ENCODE results near the gene BANP.

Gene BANP

DNA sequence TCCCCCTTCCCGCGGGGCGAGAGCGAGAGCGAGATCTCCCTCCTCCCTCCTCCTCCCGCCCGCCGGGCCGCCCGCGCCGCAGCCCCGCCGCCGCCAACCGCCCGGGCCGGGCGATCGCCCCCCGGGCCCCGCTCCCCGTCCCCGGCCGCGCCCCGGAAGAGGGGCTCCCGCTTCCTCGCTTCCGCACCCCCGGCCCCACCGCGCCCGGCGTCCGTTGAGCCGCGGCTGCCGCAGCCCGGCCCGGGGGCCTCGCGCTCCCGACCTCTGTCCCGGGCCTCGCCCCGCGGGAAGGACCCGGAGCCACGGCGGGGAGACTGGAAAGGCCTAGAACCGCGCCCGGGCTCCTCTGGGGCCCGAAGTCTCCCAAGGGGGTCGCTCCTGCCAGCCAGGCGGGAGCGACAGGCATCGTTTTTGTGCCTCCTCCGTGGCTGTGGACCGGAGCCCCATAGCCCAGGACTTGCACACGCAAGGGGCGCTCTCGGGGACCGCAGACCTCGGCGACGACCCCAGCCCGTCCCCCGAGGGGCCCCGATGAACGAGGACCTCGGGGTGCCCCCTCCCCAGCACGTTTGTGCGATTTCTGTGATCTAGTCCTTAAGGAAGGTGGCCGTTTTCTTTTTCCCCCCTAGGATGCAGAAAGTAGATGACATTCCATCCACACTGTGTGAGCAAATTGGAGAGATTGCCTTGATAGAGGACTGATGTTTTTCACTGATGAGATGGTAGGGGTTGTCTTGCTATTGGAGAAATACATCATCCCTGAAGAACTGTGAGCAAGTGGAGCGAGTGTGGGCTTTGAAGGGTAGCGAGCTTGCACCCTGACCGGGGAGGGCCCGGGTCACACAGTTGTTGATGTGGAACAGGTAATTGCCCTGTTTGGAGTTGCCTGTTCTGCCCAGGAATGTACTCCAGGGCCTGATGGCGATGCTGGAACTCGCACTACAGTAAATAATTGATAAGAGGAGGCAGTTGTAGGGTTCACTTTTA, 611 bp downstream of the BANP start:
- DNase-seq: peak; percentile 20

DNA sequence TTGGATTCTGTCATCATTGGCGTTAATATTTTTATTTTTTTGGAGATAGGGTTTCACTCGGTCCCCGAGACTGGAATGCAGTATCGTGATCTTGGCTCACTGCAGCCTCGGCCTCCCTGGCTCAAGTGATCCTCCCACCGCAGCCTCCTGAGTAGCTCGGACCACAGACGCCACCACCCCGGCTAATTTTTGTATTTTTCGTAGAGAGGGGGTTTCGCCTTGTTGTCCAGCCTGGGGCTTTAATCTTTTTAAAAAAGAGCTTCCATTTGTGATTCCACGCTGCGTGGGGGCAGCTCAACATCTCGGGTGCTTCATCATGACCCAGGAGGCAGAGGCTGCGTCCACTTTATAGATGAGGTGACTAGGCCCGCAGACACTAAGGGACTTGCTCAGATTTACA, 1.5 kb downstream of the BANP start:
- DNase-seq: no peak

DNA sequence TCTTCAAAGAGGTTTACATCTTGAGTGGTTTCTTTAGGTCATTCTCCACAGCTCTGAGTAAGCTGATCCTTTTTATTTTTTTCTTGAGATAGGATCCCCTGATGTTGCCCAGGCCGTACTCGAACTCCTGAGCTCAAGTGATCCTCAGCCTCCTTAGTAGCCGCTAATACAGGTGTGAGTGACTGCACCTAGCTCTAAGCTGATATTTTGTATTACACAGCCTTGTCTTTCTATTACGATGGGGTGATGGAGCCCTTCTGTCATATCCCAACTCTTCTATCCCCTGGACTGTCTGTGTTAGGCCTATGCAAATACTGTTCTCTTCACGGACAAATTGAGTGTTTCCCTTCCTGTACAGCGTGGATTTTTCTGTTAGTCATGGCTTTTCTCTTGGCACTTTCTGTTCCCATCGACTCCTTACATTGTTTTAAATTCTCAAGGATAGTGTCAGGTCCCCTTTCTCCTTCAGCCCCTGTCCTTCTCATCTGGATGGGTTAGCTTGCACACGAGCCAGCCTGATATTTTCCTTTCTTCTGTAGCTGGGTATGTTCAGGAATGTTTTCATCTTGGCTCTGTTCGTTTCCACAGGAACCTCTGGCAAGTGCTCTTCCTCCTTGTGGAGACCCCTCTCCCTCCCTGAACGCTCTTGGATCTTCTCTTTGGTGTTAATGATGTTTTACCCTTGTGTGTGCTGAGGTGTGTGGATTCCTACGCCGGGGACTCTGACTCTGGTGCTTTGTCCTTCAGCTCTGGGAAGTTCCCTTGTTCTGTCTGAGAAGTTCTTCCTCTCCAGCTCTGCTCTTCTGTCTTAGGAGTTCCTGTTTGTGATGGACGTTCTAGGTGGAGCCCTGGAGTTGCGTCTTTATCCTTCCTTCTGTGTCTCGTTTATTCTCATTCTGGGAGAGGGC, 2.3 kb downstream of the BANP start:
- DNase-seq: no peak

DNA sequence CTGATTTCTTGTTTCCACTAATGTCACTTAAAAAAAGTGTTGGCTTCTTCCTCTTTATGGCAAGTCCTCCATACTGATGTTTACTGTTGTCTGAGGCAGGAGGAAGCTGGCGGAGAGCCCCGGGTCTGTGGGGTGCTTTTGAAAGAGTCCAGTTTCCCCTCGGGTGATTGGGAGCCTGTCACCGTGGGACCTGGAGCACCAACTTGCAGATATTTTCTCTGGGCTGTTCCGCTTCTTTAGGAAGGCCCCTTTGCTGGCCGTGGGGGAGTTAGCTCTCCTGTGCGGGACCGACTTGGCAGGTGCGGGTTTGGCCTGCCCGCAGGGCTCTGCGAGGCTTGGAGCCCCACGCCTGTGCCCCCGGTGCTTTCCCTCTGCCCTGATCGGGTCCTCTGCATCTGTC, 3.1 kb downstream of the BANP start:
- DNase-seq: no peak

DNA sequence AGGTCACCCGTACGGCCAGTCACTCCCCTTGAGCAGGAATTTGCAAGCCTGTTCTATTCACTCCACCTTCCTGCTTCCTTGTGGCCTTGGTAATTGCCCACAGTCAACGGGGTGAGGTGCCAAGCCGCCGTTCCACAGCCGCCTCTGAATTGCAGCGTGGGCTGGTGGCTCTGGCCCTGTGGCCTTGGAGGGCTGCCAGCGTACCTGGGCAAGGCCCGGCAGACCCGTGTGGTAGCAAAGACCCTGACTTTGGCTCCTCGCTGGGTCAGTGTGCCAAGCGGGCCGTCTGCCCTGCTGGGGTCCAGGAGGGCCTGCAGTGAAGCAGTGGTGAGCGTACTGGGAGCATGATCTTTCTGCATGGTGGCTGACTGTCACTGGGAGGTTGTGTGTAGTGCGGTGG, 3.6 kb downstream of the BANP start:
- no peak for DNase-seq

DNA sequence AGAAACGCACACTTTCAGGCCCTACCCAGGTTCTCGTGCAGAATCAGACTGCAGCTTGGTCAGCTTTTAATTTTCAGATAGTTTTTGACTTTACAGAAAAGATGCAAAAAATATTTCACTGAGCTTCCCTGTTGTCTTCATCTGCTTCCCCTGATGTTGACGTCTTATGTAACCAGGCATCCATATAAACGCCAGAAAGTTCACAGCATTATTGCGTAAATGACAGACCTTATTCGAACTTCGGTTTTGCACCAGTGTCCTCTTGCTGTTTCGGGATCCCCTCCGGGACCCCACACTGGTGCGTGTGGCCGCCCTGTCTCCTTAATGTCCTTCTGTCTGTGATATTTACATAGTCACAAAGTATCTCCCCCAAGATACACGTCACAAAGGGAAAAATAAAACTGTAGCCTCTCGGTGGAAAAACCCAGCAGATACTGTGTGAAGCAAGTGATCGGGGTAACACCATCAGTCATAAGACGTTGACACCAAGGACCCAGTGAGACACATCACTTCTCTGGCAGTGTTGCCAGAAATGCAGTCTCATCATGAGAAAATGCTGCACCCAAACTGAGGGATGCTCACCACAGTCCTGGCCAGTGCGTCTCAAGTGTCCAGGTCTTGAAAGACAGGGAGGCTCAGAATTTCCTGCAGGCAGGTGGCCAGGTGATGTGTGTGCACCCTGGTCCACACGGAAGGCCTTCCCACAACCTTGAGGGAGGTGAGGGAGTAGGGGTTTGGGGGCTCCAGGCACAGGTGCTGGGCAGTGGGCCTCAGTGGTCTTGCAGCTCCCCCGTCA, 4.3 kb downstream of the BANP start:
- DNase-seq: peak; percentile 48

DNA sequence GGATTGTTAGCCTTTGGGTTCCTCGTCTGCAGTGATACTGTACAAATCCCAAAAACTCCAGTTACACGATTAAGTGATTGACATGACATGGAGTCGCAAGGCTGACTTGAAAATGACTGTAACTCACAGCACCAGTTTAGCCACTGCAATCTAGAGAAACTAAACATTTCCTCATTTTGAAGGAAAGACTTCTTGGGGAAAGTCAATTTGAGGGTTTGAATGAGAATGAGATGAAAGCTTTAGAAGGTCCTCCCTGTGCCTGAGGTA, 4.8 kb downstream of the BANP start:
- DNase-seq: no peak

DNA sequence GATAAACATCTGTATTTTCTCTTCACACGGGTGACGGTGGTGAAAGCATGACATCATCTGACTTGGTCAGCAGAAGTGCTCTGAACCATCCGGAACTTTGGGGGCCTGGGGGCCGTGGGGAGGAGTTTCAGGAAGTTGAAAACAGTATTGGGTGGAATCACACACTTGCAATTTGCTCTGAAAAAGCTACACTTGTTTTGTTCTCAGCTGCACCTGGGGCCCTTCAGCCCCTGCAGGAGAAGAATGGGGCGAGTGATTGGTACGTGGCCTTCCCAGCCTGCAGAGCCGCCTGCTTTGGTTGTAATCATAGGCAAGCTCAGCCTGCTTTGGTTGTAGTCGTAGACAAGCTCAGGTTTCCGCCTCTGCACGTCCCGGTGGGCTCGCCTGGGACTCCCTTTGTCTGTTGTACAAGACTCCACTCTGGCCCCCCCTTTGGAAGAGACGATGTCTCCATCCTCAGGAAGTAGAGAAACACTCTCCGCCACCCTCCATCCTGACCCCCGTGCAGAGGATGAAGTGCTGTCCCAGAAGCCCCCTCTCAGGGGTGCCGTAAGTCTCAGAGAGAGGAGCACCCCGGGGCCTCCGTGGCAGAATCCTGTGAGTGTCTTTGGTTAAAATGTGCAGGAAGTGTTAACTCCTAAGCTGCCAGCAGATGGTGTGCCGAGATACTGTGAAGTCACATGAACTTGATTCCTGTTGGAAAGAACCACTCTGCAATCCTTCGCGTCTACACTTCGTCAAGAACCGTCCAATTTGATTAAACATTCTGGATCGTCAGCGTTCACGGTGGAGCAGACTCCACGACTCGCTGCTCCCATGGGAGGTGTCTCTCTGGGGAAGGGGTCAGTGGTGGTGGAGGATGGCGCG, 5.4 kb downstream of the BANP start:
- DNase-seq: peak; percentile 87

DNA sequence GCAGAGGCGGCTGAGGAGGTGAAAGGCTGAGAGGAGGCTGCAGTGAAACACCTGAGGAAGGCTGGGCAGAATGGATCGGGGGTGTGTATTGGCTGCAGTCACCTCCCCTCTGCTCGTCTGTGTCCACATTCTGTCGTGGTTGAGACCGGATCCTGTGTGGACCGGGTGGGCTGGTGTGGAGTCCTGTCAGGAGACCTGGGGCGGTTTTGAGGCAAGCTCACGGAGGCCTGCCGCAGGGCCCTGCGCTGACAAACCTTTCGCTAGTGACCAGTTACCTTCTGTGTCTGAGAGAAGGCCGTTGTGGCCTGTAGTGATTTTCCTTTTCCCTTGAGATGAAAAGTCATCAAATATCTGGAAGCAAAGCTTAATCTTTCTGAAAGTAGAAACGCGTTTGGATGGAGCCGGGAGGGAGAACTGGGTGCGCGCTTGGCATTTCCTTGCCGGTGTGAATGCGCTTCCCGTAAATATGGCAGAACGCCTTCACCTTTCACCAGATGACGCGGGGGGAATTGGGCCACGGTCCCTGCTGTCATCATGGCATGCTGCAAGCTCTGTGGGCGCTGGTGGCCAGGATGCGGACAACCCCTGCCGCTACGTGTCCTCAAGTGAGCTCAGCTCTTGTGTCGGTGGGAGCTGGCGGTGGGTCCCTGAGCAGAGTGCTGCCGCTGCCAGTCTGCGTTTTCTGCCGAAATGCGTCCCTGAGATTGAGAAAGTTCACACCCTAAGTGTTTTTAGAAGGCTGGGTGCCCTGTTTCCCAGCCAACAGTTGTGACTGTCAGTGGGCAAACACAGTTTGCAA, 6.3 kb downstream of the BANP start:
- no peak for DNase-seq

DNA sequence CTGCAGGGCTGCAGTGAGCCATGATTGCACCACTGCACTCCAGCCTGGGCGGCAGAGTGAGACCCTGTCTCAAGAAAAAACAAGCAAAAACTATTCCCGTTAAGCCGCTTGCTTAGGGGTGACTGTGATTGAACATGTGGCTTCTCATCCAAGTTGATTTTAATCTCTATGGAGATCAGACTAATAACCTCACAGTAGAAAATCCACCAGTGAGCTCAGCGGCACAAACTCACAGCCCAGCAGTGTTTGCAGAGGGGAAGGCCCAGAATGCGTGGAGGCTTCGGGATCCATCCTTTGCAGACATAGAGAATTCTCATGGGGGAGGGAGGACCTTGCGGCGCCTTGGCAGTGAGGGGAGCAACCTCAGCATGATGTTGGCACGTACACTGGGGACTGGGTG, 7.4 kb downstream of the BANP start:
- no peak for DNase-seq

DNA sequence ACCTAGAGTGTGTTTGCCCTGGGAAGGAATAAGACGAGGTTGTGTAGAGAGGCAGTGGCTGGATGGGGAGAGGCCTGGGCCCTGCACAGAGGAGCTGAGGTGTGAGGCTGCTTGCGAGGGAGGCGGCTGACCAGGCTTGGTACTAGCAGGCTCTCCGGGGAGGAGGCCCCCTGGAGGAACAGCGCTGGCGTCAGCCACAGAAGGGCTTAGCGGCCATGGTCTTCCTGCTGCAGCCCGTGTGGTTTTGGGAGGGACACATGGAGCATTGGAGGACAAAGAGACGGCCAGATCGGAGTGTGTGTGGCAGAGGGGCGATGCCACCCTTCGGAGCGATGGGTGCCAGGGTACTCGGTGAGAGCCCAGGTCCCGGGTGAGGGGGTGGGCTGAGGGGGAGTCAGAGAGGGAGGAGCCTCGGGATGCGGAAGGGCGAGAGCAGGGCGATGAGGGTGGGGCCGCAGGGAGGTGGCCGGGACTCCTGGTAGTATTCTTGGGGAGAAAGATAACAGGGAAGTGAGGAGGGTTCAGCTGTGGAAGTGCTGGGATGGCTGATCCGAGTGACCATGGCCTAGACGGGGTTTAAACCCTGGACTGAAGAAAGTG, 8.3 kb downstream of the BANP start:
- DNase-seq: no peak

DNA sequence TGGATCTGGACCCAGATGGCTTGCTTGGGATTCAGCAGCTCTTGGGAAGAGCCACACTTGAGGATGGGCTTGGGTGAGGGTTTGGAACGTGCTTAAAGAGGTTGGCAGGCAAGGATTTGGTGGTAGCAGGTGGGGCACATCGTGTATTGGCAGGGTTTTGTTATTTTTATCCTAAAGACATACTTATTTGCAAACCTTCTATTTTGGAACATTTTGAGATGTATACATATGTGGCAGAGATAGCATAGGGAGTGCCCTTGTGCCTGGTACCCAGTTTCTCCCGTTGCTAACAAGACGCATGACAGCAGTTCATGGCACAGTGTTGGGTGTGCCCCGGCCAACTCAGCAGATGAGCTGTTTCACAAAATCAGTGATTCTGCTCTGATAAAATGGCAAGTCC, 9.1 kb downstream of the BANP start:
- no peak for DNase-seq

DNA sequence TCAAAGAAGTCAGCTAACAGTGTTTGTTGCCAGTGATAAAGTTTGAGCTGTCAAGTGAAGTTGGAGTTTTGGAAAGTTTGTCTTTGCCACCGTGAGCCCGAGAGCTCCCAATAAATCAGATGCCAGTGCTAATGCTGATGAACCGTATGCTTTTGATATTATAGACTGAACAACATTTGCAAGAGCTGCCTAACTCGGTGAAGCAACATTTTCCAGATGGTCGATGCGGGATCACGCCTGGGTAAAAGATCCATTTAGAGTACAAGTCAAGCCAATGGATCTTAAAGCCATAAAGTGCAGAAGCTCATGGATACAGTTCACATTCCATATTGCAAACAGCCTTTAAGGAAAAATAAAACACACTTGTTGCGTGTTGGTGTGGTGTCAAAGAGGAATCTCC, 9.6 kb downstream of the BANP start:
- no peak for DNase-seq

DNA sequence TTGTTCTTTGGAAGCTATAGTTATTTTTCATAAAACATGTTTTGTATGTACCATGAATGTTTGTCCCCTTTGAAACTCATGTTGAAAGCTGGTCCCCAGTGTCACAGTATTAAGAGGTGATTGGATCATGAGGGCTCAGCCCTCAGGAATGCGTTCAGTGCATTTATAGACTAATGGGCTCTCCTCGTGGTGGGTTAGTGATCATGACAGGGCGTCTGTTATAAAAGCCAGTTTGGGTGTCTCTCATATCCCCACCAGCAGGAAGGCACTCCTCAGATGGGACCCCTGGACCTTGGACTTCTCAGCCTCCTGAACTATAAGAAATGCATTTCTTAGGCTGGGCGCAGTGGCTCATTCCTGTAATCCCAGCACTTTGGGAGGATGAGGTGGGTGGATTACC, 10.4 kb downstream of the BANP start:
- DNase-seq: no peak

DNA sequence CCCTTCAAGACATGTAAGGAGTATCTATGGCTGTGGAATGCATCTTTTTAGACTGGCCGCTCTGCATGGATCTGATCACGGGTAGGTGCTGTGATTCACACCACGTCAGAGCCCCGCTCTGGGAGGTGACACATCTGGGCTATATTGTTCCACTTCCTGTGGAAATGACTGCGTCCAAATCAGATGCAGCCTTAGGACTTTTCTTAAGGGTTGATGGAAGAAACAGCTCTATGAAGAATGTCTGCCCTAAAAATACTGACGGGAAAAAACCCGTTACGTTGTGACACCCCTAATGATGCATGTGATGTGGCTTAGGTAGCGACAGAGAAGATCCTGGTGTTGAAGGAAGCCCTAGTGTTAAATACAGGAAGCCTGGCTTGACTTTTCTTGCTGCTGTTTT, 12.2 kb downstream of the BANP start:
- peak; percentile 85 for DNase-seq

DNA sequence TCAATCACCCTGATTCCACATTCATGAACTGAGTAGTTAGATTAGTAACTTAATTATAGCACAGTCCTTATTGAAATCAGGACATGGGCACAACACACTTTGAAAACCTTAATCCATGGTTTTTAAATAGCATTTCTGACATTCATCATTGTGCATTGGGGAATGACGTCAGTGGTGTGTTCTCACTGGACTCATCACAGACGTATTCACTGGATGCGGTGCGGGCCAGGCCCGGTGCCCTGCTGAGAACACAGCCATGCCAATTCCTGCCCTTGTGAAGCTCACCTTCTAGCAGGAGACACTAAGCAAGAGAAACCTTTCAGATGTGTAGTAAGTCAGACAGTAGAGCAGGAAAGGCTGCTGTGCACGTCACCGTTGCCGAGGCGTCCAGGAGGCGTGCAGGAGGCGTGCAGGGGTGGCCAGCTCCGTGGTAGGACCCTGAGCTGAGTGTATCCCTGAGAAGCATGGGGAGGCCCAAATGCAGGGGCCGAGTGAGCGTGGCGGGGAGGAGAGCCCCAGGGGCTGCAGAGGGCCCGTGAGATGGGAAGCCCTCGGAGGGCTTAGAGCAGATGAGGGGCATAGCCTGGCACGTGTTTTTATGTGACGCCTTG, 12.9 kb downstream of the BANP start:
- no peak for DNase-seq

DNA sequence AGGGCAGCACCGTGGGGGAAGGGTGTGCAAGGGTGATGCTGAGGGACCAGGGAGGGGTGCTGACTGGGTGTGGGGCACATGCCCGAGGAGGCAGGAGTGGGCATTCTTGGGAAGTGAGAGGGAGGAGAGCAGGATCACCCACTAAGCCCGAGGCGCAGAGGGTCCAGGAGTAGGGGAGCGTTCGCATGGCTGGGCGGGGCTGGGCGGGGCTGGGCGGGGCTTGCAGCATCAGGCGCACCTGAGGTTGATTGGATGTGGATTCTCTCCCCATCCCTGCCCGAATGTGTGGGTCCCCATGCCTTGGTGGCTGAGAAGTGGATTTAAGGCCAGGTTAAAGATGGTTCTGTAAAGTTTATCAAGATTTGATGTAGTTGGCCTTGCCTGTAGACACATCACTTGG, 14.2 kb downstream of the BANP start:
- no peak for DNase-seq

DNA sequence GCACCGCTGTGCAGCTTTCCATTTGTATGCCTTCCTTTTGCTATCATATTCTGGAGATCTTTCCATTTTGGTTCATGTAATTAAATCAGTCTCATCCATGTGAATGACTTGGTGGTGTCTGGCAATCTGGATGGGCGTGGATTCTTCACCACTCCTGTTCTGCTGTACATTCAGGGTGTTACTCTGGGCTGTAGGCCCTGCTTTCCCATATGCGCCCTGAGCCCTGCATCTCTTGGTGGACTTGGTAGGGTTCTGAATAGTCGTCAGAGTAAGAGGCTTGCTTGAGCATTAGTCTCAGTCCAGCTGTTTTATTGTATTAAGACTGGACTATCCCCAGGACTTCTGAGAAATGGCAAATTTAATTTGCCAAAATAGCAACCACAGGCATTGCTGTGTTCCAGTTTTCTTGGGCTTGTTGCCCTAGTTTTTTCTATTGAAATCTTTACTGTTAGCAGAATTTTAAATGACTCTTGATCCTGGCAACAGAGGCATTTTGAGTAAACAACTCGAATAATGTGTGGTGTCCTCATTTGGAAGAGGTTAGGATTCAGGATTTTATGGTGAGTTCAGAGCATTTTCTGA, 14.9 kb downstream of the BANP start:
- DNase-seq: no peak

DNA sequence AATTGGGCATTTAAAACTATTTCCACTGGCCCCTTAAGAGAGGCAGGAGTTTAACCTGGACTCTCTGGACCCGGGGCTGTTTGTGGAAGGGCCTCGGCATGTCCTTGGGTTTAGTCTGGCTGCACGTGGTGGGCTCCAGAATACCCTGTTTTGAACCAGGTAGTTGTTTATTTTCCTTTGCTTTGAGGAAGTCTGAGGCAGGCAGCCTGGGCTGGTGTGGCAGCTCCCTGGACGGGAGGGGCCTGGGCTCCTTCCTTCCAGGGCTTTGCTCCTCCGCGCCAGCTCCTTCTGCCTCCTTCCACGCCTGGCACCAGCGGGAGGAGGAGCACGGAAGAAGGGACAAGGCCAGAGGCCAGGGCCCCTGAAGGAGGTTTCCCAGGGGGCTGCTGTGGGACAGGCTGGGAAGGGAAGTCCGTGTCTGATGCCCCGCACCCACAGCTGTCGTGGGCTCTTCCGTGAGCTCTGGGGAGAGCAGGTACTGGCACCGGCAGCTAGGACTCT, 15.5 kb downstream of the BANP start:
- DNase-seq: no peak

DNA sequence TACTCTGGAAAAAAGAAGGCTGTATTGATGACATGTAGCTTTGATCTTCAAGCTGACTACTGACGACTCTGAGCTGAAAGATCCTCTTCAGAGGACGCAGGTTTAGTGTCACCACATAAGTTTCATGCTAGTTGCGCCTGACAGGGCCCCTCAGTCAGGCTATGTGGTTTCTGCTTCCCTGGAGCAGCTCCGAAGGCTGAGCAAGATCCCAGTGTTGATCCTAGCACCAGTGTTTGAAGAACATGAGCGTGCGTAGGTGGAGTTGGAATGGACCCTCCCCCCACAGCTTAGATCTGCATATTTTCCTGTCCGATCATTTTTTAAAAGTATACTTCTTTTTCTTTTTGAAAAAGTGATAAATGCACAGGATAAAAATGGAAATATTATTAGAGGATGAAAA, 17.3 kb downstream of the BANP start:
- DNase-seq: no peak

Data from activated CD4-positive, alpha-beta T cell treated with anti-CD3 and anti-CD28 coated beads, Interleukin-10, Interleukin-2, amounts not matched to agents 100 ng/mL and 50 ng/mL, durations not matched to agents 16 hours and 8 hours (primary cell).